ENCODE measurements around the gene BSDC1. TPM values are rescaled to one million over a fixed set of nuclear protein-coding genes. Genes with fewer than 3 reads are reported as not detected.

Gene BSDC1
- total and polyA plus RNA-seq, 8 donors: 50.6 to 64.8 (median 57.9) TPM

DNA sequence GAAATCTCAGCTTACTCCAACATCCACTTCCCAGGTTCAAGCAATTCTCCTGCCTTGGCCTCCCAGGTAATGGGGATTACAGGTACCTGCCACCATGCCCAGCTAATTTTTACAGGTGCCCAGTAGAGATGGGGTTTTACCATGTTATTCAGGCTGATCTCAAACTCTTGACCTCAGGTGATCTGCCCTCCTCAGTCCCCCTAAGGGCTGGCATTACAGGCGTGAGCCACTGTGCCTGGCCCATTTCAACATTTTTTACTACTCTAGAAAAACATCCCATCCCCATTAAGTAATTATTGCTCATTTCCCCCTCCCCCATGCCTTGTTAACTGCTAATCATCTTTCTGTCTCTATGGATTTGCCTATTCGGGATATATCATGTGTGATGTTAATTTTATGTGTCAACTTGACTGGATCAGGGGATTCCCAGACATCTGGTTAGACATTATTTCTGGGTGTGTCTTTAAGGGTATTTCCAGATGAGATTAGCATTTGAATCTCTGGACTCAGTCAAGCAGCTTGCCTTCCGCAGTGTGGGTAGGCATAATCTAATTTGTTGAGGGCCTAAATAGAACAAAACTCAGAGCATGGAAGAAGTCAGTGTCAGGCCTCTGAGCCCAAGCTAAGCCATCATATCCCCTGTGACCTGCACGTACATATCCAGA is 37.6 kb upstream of the BSDC1 start:
- intact Hi-C loops (cut with DNase I): no loop called here
- Histone ChIP-seq H3K4me3 (no peak overlapping the region), H3K27me3 (peaks cover 2 to 44% of the 10 kb centered on the region in 2 donors), H3K9me3 (no peaks in the 10 kb centered on the region), H3K36me3 (no peaks in the 10 kb centered on the region), H3K27ac (no peak overlapping the region), H3K4me1 (no peaks in the 10 kb centered on the region)
- TF ChIP-seq, protein P1, sequence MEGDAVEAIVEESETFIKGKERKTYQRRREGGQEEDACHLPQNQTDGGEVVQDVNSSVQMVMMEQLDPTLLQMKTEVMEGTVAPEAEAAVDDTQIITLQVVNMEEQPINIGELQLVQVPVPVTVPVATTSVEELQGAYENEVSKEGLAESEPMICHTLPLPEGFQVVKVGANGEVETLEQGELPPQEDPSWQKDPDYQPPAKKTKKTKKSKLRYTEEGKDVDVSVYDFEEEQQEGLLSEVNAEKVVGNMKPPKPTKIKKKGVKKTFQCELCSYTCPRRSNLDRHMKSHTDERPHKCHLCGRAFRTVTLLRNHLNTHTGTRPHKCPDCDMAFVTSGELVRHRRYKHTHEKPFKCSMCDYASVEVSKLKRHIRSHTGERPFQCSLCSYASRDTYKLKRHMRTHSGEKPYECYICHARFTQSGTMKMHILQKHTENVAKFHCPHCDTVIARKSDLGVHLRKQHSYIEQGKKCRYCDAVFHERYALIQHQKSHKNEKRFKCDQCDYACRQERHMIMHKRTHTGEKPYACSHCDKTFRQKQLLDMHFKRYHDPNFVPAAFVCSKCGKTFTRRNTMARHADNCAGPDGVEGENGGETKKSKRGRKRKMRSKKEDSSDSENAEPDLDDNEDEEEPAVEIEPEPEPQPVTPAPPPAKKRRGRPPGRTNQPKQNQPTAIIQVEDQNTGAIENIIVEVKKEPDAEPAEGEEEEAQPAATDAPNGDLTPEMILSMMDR (IDR thresholded peaks at IDR 0.05): no peak
- DNase-seq (no peak), ATAC-seq (no peak)

DNA sequence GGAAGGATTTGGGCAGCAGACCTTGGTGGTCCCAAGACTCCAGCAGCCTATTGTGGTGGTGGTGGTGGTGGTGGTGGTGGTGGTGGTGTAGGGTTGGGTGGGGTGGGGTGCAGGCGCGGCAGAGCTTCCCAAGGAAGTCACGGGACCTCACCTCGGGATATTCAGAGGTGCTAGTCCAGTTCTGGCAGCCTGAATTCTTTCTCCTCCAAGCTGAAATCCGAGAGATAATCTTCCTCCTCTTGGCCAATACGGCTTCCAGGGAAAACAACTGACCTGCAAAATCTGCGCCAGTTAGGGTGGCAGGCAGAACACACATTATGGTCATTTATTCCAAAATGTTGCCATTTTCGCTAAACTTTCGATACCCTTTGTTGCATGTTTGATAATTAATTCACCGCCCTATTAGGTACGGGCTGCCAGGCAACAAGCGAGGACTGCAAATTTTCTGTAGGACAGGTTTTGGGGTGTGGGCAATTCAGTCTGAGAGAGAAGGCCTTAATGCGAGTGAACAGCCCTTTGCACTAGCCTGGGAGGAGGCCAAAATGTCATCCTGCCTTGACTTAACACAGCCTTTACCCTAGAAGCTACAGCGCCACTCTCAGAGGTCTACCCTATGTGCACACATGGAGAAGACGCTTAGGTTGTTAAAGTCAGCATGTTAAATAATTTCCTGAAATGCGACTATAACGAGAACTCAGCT is 33.2 kb upstream of the BSDC1 start:
- Histone ChIP-seq H3K4me3 (no peak overlapping the region), H3K27ac (no peak overlapping the region), H3K36me3 (no peaks in the 10 kb centered on the region), H3K27me3 (peaks cover 10 to 74% of the 10 kb centered on the region in 2 donors), H3K4me1 (no peaks in the 10 kb centered on the region), H3K9me3 (no peaks in the 10 kb centered on the region)
- ATAC-seq (no peak), DNase-seq (no peak)
- intact Hi-C loops (cut with DNase I): no loop called here
- TF ChIP-seq, protein P1 (IDR thresholded peaks at IDR 0.05): no peak

DNA sequence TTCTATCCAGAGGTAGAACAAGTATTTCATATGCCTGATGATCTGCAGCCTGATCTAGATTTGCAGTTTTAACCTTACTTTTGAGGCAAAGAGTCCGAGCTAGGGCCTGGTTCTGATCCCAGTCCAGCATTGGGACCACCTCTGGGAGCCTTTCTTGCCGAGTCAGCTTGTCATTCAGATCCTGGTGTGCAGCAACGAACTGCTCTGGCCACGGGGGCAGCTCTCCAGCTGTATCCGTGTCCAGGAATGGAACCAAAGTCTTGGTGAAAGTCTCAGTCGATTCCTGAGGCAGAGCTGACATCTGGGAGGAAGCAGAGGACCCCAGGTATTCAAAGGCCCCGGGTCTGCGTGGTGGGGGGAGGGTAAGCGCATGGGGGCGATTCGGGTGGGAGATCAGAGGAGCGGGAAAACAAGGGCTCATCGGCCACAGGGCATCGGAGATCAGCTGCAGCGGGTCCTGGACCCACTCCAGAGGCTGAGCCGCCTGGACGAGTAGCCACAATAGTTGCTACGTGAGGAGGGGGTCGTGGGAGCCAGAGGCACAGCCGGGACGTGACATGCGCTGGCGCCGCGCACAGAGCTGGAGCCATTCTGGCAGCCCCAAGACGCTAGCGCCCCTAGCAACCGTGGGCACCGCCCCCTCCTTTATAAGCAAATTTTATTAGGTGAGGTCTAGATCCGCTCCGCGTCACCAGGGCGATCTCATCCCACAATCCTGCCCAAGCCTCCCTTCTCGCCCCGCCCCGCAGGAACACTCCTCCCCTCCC is 32.4 kb upstream of the BSDC1 start:
- TF ChIP-seq, protein P1 (IDR thresholded peaks at IDR 0.05): no peak
- DNase-seq (peak in 2 of 4 donors; percentile 27 to 70), ATAC-seq (peak; percentile 49)
- H3K27ac ChIP-seq: no peak overlapping the region
- peak overlapping the region in 1 of 2 donors; percentile 2 for H3K4me3 ChIP-seq
- peaks cover 10 to 74% of the 10 kb centered on the region in 2 donors for H3K27me3 ChIP-seq
- H3K4me1 ChIP-seq: no peaks in the 10 kb centered on the region
- intact Hi-C loops (cut with DNase I): no loop called here
- H3K36me3 ChIP-seq: no peaks in the 10 kb centered on the region
- no peaks in the 10 kb centered on the region for H3K9me3 ChIP-seq

DNA sequence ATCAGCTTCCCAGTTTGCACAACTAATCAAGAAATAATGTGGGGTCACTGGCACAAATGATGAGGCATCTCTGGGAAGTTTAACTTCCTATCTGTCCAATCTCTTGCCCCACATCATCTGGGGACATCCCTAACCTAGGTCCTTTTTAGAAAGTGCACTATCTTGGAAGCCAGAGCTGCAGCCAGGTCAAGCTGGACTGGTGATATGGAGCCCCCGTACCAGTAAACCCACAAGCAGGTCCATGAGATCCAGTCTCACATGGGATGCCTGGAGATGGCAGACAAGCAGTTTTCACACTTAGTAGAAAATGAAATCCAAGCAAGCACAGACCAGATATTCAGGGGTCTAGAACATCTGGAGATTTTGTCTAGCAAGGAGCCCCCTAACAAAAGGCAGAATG is 27.5 kb upstream of the BSDC1 start:
- Histone ChIP-seq H3K27me3 (peaks cover 7 to 30% of the 10 kb centered on the region in 2 donors), H3K4me1 (no peaks in the 10 kb centered on the region), H3K4me3 (no peak overlapping the region), H3K36me3 (no peaks in the 10 kb centered on the region), H3K27ac (no peak overlapping the region), H3K9me3 (peaks cover 0 to 13% of the 10 kb centered on the region in 2 donors)
- ATAC-seq: no peak
- intact Hi-C loops (cut with DNase I): no loop called here
- TF ChIP-seq, protein P1 (IDR thresholded peaks at IDR 0.05): no peak
- no peak for DNase-seq

Data from left lung (tissue), 10 donors.